ENCODE data around the gene ATP6V1B1.
A peak's percentile ranks its signal among the peaks of the same experiment; 100 is the strongest.

ATP6V1B1 gene

DNA sequence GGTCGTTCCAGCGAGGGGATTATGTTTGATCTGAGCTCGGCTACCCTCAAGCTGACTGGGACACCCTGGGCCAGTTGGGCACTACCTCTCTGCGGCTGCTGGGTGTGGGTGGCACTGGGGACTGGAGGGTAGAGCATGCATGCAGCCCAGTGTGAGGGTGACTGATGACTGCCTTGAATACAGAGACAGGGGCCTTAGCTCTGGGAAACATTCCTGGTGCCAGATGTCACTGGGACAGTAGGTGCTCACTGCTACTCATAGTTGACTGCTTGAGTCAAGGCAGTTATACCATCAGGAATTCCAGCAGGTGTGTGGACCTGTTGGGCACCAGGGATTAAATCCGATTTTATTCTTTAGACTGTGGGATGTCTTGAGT is 33.6 kb upstream of the ATP6V1B1 start:
- no peak for DNase-seq

- no peak for DNase-seq
These were observed 33.1 kb upstream of the ATP6V1B1 start for GRCh38 chr2:70902579-70902978.

DNA sequence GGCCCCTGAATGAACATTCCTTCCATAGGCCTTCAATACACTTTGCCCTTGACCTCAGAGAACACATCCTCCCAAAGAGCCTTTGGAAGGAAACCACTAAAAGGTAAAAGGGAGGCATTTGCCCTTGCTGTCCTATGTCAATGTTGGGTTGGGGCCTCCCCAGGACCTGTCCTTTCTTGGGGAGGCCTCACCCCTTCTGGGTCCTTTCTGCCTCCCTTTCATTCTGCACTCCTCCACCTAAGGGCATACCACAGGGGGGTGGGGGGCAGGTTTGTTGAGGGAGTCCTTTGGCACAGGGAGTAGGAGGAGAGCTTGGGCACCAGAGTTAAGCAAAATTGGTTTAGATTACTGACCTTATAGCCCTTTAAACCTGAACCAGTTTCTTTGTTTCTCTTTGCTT is 32.5 kb upstream of the ATP6V1B1 start:
- no peak for DNase-seq

- DNase-seq = no peak
These were observed 31.9 kb upstream of the ATP6V1B1 start for GRCh38 chr2:70903641-70904340.

GRCh38 chr2:70904371-70905216 is 31.1 kb upstream of the ATP6V1B1 start:
- DNase-seq = no peak

DNA sequence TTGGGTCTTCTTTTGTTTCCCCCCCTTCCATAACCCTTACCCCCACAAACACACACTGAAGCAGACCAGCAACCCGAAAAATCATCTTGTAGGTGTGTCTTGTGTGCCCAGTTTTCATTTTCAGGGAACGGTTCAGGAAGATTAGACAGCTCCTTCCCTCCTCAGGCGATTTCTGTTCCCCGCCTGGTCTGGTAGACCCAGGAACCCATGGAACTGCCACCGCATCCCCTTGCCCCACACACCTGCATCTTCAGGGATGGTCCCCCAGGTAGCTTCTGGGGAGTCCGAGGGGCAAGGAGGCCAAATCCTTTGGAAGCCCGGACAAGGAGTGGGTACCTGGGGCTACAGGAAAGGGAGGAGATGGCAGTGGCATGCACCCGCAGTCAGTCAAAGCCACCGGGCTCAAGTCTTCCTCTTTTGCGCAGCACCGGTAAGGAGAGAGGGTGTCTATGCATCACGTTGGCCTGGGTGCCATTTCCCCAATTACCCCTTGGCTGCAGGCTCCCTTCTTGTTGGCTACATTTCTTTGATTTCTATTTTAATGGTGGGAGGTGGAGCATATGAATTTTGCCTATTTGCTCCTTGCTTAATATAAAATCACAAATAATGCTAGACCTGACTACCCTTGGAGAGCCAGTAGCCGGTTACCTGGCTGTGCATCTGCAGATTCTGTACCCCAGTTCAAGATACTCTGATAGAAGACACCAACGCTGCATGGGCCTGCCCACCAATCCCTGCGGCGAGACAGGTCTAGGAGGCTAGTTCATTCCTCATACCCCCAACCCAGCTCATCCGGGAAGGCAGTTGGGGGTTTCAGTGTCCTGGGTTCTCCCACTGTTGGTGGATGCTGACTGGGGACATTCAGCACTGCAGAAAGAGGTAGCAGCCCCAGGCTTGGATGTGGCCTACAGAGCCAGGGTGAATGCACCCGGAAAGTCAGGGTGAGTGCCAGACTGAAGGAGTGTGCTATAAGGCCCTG is 30.0 kb upstream of the ATP6V1B1 start:
- no peak for DNase-seq

DNA sequence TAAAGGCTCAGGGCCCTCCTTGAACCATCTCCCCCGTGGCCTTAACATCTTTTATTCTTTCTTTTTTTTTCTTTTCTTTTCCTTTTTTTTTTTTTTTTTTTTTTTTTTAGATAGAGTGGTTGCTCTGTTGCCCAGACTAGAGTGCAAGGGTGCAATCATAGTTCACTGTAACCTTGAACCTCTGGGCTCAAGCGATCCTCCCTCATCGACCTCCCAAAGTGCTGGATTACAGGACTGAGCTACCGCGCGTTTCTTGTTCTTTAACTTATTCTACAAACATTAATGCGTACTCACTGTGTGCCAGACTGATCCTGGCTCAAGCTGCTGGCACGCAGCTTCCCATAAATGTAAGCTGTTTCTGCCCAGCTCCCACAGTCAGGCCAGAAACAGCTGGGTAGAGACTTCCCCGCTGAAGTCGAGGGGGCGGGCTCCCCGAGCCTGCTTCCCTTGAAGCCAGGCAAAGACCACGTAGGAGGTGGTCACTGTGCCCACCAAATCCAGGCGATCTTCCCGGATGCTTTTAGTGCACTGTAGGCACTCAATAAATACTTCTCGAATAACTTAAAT is 29.2 kb upstream of the ATP6V1B1 start:
- DNase-seq = no peak

GRCh38 chr2:70907130-70908057 is 28.3 kb upstream of the ATP6V1B1 start:
- peak; percentile 59 for DNase-seq

- DNase-seq = no peak
These were observed 19.4 kb upstream of the ATP6V1B1 start for GRCh38 chr2:70916291-70916690.

DNA sequence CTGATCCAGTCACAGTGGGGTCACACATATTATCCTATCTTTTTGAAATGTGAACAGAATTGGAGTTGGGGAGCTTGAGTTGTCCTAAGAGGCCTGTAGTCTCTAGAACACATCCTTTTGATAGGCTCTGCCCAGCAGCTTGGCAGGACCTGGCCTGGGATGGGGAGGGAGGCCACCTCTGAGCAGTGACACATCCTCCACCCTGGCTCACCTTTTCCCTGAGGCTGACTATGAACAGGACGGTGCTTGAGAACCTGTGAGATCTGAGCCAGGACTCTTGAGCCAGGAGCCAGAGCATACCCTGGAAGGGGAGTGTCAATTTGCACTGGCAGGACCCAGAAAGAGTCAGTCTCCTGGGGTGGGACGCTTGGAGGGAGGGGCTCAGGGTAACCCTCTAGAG is 17.7 kb upstream of the ATP6V1B1 start:
- no peak for DNase-seq

- peak; percentile 78 for DNase-seq
These were observed 15.9 kb upstream of the ATP6V1B1 start for GRCh38 chr2:70919672-70920366.

GRCh38 chr2:70920367-70920715 is 15.4 kb upstream of the ATP6V1B1 start:
- no peak for DNase-seq

DNA sequence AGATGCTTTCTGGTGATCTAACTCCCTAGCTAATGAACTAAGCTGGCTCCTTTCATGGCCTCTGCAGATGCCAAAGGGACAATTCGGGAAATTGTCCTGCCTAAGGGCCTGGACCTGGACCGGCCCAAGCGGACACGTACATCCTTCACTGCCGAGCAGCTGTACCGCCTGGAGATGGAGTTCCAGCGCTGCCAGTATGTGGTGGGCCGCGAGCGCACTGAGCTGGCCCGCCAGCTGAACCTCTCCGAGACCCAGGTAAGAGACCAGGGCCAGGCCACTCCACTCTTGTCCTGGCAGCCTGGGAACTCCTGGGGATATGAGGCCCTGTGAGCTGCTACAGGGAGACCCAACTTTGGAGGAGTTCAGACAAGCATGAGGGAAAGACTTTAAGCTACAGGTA is 14.7 kb upstream of the ATP6V1B1 start:
- DNase-seq = no peak

DNA sequence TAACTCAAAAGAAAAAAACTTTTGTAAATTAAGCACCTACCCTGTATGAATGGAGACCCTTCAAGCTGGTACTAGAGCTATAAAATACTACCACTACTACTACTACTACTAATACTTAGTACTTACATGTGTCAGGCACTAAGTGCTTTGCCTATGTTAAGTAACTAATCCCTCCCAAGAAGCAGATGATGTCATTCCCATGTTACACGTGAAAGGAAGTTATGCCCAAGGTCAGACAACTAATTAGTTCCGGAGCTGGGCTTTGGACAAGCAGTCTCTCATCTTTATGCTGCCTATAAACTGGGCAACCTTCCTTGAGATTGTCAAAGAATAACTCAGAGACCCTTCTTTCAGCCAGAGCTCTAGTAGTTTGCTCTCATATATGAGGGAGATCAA is 13.9 kb upstream of the ATP6V1B1 start:
- no peak for DNase-seq

- DNase-seq = no peak
These were observed 13.2 kb upstream of the ATP6V1B1 start for GRCh38 chr2:70922235-70923234.

DNA sequence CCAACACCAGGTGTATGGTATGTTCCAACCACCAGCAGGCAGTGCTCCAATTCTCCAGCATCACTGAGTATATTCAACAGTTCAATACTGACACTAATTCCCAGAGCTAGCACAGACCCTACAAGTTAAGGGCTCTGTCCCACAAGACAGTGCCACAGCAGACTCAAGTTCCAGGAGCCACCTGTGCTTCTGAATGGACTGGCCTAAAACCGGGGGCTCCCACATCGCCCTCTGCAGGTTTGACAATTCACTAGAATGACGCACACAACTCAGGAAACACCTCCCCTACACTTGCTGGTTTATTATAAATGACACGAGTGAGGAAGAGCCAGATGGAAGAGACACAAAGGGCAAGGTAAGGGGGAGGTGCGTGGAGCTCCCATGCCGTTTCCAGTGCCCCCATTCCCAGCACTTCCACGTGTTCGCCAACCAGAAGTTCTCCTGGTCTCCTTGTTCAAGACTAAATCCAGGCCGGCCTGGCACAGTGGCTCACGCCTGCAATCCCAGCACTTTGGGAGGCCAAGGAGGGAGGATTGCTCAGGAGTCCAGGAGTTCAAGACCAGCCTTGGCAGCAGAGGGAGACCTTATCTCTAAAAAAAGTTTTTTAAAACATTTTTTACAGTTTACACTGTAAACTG is 12.2 kb upstream of the ATP6V1B1 start:
- DNase-seq = no peak

DNA sequence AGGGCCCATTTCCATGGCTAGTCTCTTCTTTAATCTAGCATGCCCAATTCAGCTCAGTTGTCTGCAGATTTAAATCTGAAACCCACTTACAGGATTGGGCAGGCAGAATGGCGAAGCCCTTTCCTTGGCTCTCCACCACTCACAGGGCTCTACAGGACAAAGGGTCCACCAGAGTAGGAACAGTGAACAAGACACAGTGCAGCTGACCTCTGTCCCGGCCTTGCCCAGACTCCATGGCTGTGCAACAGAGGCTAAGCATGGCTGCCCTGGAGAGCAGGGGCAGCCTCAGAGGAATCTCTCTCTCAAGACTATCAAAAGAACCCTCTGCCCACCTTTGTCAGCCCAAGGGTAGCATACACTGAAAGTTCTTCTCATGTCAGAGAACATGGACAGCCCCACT is 9.7 kb upstream of the ATP6V1B1 start:
- no peak for DNase-seq

DNA sequence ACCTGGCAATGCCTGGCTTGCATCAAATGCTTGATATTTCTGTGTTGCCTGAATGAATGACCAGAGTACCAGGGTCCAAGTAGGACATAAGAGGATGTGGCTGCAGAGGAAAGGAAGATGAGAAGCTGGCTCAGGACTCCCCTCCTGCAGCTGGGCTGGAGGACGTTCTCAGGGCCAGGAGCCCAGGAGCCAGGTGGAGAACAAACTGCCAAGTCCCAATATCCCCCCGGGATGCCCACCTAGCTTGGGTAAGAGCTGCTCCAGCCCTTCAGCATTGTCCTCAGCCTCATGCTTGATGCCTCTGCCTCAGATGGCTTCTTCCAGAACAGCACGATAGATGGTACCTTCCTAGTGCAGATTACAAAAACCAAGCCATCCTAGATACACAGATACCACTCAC is 8.6 kb upstream of the ATP6V1B1 start:
- DNase-seq = no peak

GRCh38 chr2:70927641-70928040 is 8.1 kb upstream of the ATP6V1B1 start:
- no peak for DNase-seq
